Type B pancreatic cell (in vitro differentiated cells): ENCODE data around the gene USP14. TPM values are rescaled to one million over a fixed set of nuclear protein-coding genes. Genes with fewer than 3 reads are reported as not detected.
"Not testable (repeated sequence)": the region's sequence is repeated elsewhere in the genome, so short reads cannot be mapped to it uniquely, and the experiment has no call there.

Experiments used
- DNase-seq: peaks from one replicate; pipeline ENCODE4 v3.0.0; 2021; ENCODE audit warnings: mixed read lengths; ENCODE audit not compliant: unreplicated experiment; ENCODE audit errors: extremely low spot score
- H3K27ac Mint-ChIP-seq: 2 replicates; pipeline ENCODE4 v1.8.0; 2021; ENCODE audit warnings: mild to moderate bottlenecking, mixed read lengths
- H3K27me3 Mint-ChIP-seq: 2 replicates; pipeline ENCODE4 v1.8.0; 2021; ENCODE audit warnings: mixed read lengths
- H3K36me3 Mint-ChIP-seq: 2 replicates; pipeline ENCODE4 v1.8.0; 2021; ENCODE audit warnings: mixed read lengths
- H3K4me1 Mint-ChIP-seq: one replicate; pipeline ENCODE4 v1.8.0; 2021; ENCODE audit warnings: mixed read lengths; ENCODE audit not compliant: unreplicated experiment
- H3K4me3 Mint-ChIP-seq: 2 replicates; pipeline ENCODE4 v1.8.0; 2021; ENCODE audit warnings: mild to moderate bottlenecking, mixed read lengths
- H3K9me3 Mint-ChIP-seq: 2 replicates; pipeline ENCODE4 v1.8.0; 2021; ENCODE audit warnings: mixed read lengths
- long read RNA-seq: library from polyadenylated mRNA; unstranded; transcript quantifications from one replicate; pipeline ENCODE4 v2.0.0, GENCODE V29; 2020
- total RNA-seq: library from RNA; stranded (reverse); gene quantifications from 2 replicates; pipeline ENCODE4 v1.2.1, GENCODE V29; 2021; ENCODE audit warnings: low replicate concordance
- TF ChIP-seq, protein P1 (sequence below): fragments of 200-600 bp; sonication (generic); conservative IDR thresholded peaks from 2 replicates; pipeline ENCODE4 v1.5.0; 2021; ENCODE audit warnings: antibody characterized with exemption, mild to moderate bottlenecking

Gene USP14
- total RNA-seq, result 50.4 and 59.5 TPM in 2 replicates
- long read RNA-seq, full-length matches to known transcripts, result 249 of 283 reads
- long read RNA-seq, partial matches to known transcripts, result 20 of 283 reads
- long read RNA-seq, other reads (novel, unspliced or antisense), result 14 of 283 reads

DNA sequence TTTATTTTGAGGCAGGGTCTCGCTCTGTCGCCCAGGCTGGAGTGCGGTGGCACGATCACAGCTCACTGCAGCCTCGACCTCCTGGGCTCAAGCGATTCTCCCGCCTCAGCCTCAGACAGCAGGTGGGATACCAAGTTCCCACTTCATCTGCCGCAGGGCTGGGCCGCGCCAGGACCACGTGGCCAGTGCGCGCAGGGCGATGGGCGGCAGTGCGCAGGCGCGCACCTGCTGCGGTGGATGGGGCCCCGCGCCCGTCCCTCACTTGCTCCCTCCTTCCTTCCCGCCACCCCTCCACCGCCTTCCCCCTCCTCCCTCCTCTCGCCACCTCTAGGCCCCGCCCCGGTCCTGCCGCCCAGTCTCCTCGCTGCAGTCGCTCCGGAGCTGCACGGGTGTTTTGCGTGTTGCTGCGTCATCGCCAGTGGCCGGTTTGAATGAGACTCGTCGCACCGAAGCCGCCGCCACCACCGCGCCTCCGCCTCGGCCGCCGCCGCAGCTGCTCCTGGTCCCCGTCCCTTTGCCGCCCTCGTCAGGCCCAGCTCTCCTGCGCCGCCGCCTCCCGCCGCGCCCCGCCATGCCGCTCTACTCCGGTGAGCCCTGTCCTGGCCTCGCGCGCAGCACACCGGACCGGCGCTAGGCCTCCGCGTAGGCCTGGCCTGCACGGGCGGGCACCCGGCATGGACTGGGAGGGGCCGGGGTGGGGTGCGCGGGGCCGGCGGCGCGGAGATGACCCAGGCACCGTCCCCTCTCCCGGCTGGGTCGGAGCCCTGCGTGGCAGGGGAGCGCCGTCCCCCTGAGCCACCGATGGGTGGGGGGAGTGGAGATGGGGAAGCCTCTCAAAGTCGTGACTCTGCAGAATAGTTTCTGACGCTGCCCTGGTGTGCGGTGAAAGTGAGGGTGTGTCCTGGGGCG lies at the start of gene USP14:
Gene USP14, plus strand, starts transcription at position 430 of the 909 bp plus-strand sequence. Its CDS starts 142 bp downstream, at position 572.
- TF ChIP-seq, protein P1, sequence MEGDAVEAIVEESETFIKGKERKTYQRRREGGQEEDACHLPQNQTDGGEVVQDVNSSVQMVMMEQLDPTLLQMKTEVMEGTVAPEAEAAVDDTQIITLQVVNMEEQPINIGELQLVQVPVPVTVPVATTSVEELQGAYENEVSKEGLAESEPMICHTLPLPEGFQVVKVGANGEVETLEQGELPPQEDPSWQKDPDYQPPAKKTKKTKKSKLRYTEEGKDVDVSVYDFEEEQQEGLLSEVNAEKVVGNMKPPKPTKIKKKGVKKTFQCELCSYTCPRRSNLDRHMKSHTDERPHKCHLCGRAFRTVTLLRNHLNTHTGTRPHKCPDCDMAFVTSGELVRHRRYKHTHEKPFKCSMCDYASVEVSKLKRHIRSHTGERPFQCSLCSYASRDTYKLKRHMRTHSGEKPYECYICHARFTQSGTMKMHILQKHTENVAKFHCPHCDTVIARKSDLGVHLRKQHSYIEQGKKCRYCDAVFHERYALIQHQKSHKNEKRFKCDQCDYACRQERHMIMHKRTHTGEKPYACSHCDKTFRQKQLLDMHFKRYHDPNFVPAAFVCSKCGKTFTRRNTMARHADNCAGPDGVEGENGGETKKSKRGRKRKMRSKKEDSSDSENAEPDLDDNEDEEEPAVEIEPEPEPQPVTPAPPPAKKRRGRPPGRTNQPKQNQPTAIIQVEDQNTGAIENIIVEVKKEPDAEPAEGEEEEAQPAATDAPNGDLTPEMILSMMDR, result no peak

DNA sequence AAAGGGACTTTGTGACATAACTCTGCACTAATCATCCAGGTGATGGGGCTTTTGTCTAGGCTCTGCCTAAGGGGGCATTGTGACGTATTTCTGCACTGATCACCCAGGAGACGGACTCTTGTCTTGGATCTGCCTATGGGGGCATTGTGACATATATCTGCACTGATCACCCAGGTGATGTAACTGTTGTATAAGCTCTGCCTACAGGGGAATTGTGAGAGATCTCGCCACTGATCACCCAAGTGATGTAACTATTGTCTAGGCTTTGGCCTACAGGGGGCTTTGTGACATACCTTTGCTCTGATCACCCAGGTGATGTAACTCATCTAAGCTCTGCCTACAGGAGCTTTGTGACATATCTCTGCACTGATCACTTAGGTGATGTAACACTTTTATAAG lies 49.7 kb upstream of the USP14 start:
- not testable (repeated sequence) for H3K27ac Mint-ChIP-seq, H3K4me1 Mint-ChIP-seq, DNase-seq, H3K4me3 Mint-ChIP-seq
- H3K9me3 Mint-ChIP-seq, result peaks cover 32% of the 10 kb centered on the region
- peaks cover 10% of the 10 kb centered on the region for H3K27me3 Mint-ChIP-seq
- H3K36me3 Mint-ChIP-seq, result peaks cover 14% of the 10 kb centered on the region

More for the DNA sequence above, at the start of gene USP14:
- H3K9me3 Mint-ChIP-seq, result no peaks in the 10 kb centered on the region
- peaks cover 25% of the 10 kb centered on the region for H3K27me3 Mint-ChIP-seq
- H3K4me1 Mint-ChIP-seq, result peaks cover 10% of the 10 kb centered on the region
- peak; percentile 96 for DNase-seq
- peaks cover 8% of the 10 kb centered on the region for H3K36me3 Mint-ChIP-seq
- peak within 1 kb of the TSS; percentile 94 for H3K4me3 Mint-ChIP-seq
- H3K27ac Mint-ChIP-seq, result peak within 1 kb of the TSS; percentile 95

DNA sequence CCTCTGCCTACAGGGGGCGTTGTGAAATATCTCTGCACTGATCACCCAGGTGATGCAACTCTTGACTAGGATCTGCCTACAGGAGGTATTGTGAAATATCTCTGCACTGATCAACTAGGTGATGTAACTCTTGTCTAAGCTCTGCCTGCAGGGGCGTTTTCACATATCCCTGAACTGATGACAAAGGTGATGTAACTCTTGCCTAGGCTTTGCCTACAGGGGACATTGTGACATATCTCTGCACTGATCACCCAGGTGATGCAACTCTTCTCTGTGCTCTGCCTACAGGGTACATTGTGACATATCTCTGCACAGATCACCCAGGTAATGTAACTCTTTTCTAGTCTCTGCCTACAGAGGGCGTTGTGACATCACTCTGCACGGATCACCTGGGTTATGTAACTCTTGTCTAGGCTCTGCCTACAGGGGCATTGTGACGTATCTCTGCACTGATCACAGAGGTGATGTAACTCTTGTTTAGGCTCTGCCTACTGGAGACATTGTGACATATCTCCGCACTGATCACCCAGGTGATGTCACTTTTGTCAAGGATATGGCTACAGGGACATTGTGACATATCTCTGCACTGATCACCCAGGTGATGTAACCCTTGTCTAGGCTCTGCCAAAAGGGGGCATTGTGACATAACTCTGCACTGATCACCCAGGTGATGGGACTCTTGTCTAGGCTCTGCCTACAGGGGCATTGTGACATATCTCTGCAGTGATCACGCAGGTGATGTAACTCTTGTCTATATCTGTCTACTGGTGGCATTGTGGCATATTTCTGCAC lies 49.0 kb upstream of the USP14 start:
- not testable (repeated sequence) for H3K27ac Mint-ChIP-seq, DNase-seq, H3K4me3 Mint-ChIP-seq, H3K27me3 Mint-ChIP-seq, H3K4me1 Mint-ChIP-seq
- Mint-ChIP-seq H3K9me3 (peaks cover 32% of the 10 kb centered on the region), H3K36me3 (peaks cover 14% of the 10 kb centered on the region)

DNA sequence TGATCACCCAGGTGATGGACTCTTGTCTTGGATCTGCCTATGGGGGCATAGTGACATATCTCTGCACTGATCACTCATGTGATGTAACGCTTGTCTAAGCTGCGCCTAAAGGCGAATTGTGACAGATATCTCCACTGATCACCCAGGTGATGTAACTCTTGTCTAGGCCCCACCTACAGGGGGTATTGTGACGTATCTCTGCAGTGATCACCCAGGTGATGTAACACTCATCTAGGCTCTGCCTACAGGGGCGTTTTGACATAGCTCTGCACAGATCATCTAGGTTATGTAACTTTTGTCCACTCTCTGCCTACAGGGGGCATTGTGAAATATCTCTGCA lies 48.5 kb upstream of the USP14 start:
- not testable (repeated sequence) for H3K27ac Mint-ChIP-seq, H3K4me3 Mint-ChIP-seq, H3K27me3 Mint-ChIP-seq, H3K4me1 Mint-ChIP-seq
- H3K9me3 Mint-ChIP-seq, result peaks cover 32% of the 10 kb centered on the region
- DNase-seq, result peak; percentile 82
- peaks cover 14% of the 10 kb centered on the region for H3K36me3 Mint-ChIP-seq

DNA sequence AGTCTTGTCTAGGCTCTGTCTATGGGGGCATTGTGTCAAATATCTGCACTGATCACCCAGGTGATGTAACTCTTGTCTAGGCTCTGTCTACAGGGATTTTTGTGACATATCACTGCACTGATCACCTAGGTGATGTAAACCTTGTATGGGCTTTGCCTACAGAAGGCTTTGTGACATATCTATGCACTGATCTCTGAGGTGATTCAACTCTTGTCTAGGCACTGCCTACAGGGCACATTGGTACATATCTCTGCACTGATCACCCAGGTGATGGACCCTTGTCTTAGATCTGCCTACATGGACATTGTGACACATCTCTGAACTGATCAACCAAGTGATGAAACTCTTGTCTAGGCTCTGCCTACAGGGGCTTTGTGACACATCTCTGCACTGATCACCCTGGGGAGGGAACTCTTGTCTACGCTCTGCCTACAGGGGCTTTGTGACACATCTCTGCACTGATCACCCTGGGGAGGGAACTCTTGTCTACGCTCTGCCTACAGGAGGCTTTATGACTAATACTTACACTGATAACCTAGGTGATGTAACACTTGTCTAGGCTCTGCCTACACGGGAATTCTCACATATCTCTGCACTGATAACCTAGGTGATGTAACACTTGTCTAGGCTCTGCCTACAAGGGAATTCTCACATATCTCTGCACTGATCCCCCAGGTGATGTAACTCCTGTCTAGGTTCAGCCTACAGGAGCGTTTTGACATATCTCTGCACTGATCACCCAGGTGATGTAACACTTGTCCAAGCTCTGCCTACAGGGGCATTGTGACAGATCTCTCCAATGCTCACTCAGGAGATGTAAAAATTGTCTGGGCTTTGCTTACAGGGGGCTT lies 47.8 kb upstream of the USP14 start:
- H3K36me3 Mint-ChIP-seq, result peaks cover 14% of the 10 kb centered on the region
- peak; percentile 84 for DNase-seq
- not testable (repeated sequence) for H3K27me3 Mint-ChIP-seq, H3K4me1 Mint-ChIP-seq
- peaks cover 32% of the 10 kb centered on the region for H3K9me3 Mint-ChIP-seq
- H3K27ac Mint-ChIP-seq, result peak overlapping the region; percentile 83
- H3K4me3 Mint-ChIP-seq, result peak overlapping the region; percentile 89

DNA sequence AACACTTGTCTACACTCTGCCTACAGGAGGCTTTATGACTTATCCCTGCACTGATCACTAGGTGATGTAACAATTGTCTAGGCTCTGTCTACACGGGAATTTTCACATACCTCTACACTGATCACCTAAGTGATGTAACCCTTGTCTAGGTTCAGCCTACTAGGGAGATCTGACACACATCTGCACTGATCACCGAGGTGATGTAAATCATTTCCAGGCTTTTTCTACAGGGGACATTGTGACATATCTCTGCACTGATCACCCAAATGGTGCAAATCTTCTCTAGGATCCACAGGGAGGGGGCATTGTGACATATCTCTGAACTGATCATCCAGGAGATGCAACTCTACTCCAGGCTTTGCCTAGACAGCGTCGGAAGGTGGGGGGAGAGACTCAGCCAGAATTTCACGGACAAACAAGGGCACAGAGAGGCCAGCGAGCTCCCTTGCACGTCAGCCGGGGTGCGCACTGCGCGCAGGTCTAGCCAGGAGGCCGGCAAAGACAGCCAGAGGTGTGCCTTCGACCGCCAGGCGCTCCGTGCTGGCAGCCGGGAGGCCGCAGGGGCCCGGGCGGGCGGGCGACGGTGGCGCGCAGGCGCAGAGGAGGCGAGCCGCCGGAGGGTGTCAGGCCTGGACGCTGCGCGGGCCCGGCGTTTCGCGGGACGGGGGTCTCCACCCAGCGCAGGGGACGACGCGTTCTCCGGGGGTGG lies 46.9 kb upstream of the USP14 start:
- Mint-ChIP-seq H3K27ac (peak overlapping the region; percentile 83), H3K27me3 (peaks cover 3% of the 10 kb centered on the region), H3K9me3 (peaks cover 32% of the 10 kb centered on the region), H3K4me3 (peak overlapping the region; percentile 89), H3K36me3 (peaks cover 14% of the 10 kb centered on the region), H3K4me1 (peaks cover 5% of the 10 kb centered on the region)
- DNase-seq, result peak; percentile 86
- TF ChIP-seq, protein P1, result peak; percentile 35

DNA sequence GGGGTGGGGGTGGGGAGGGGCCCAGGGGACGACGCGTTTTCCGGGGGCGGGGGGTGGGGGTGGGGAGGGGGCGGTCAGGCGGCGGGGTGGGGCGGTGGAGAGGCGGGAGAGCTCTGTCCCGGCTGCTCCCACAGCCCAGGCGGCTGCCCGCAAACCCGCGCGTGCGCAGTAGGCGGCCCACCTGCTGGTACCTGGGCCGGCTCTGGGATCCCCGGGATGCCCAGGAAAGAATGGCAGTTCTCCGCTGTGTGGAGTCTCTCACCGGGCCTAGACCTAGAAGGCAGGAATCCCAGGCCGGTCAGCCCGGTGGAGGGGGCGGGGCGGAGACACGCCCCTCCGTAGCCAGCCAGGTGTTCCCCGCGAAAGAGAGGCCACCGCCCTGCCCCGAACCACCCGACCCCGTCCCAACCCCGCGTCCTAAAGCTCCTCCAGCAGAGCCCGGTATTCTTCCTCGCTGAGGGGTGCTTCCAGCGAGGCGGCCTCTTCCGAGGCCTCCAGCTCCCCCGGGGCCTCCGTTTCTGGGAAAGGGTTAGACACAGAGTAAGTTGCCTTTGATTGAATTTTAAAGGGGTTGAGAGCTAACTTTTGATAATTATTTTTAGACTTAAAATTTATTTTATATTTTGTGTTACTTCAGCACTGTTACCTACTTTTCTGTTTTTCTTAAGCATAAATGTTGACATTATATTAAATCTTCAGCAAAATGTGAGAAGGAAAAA lies 46.2 kb upstream of the USP14 start:
- H3K36me3 Mint-ChIP-seq, result peaks cover 12% of the 10 kb centered on the region
- H3K27ac Mint-ChIP-seq, H3K27me3 Mint-ChIP-seq, H3K4me1 Mint-ChIP-seq: not testable (repeated sequence)
- H3K4me3 Mint-ChIP-seq, result peak overlapping the region; percentile 47
- H3K9me3 Mint-ChIP-seq, result peaks cover 26% of the 10 kb centered on the region
- DNase-seq, result peak; percentile 87

DNA sequence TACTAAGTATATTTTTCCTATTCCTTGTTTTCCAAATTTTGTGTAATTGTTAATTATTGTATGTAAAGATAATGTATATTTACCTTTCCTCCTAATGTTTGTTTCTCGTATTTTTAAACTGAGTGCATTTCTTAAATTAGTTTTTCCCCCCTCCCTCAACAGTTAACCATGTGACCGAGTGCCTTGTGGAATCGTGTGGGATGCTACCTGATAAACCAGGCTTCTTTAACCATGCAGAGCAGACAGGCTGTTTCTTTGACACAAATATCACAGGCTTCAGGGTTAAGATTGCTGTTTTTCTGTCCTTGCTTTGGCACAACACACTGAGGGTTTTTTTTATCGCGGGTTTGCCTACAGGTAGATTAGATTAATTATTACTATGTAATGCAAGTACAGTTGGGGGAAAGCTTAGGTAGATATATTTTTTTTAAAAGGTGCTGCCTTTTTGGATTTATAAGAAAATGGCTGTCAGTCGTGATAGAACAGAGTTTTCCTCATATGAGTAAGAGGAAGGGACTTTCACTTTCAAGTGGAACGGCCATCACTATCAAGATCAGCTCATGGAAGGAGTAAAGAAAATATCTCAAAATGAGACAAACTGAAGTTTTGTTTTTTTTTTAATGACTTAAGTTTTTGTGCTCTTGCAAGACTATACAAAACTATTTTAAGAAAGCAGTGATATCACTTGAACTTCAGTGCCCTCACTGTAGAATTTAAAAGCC lies 37.7 kb upstream of the USP14 start:
- not testable (repeated sequence) for H3K4me1 Mint-ChIP-seq, H3K36me3 Mint-ChIP-seq, H3K4me3 Mint-ChIP-seq, H3K9me3 Mint-ChIP-seq, H3K27me3 Mint-ChIP-seq, DNase-seq, H3K27ac Mint-ChIP-seq
